Kidney (tissue), 14 donors: ENCODE measurements around the gene HSPA1A. TPM values are rescaled to one million over a fixed set of nuclear protein-coding genes. Genes with fewer than 3 reads are reported as not detected.
"Not testable (repeated sequence)": the region's sequence is repeated elsewhere in the genome, so short reads cannot be mapped to it uniquely, and the experiment has no call there.

Source experiments
- DNase-seq, 5 donors: peaks; one replicate each; pipeline ENCODE4 v3.0.0-alpha.2; 2013 to 2020
- FAIRE-seq: peaks from 2 replicates; lab custom pipeline; 2012; peaks lifted over from hg19 to GRCh38; lab: Jason Lieb, UNC
- H3K27ac ChIP-seq, 2 donors: one replicate each; pipeline ENCODE4 v1.7.0; 2013; ENCODE audit warnings: low read depth in 2 of 2, low read length in 2 of 2, inconsistent platforms in 1 of 2
- H3K27me3 ChIP-seq: one replicate; pipeline ENCODE4 v1.7.1; 2013; ENCODE audit warnings: low read length, inconsistent platforms; ENCODE audit not compliant: control insufficient read depth, insufficient read depth
- H3K36me3 ChIP-seq, 3 donors: one replicate each; pipeline versions ENCODE4 v1.7.0 to v1.7.1; 2013; ENCODE audit warnings: low read length in 3 of 3, control low read depth in 1 of 3, inconsistent platforms in 1 of 3; ENCODE audit not compliant: insufficient read depth in 3 of 3, control insufficient read depth in 2 of 3
- H3K4me1 ChIP-seq, 3 donors: one replicate each; pipeline versions ENCODE4 v1.7.0 to v1.7.1; 2013; ENCODE audit warnings: low read length in 3 of 3, inconsistent platforms in 1 of 3, low read depth in 1 of 3; ENCODE audit not compliant: control insufficient read depth in 2 of 3, insufficient read depth in 2 of 3
- H3K4me3 ChIP-seq, 3 donors: one replicate each; pipeline versions ENCODE4 v1.7.0 to v1.8.1; 2013; ENCODE audit warnings: low read length in 3 of 3, control low read depth in 1 of 3, inconsistent platforms in 1 of 3
- H3K9ac ChIP-seq, 3 donors: one replicate each; pipeline versions ENCODE4 v1.7.0 to v1.7.1; 2013; ENCODE audit warnings: low read length in 3 of 3, control low read depth in 1 of 3, inconsistent platforms in 1 of 3
- H3K9me3 ChIP-seq, 3 donors: one replicate each; pipeline versions ENCODE4 v1.7.0 to v1.7.1; 2013; ENCODE audit warnings: low read length in 3 of 3, control low read depth in 1 of 3, inconsistent platforms in 1 of 3; ENCODE audit not compliant: control insufficient read depth in 2 of 3, insufficient read depth in 1 of 3
- CTCF ChIP-seq: IDR thresholded peaks from 3 replicates; pipeline ENCODE4 v1.5.1; 2012; ENCODE audit warnings: mild to moderate bottlenecking, moderate library complexity, borderline replicate concordance; ENCODE audit not compliant: insufficient read depth; ENCODE audit errors: extremely low read depth
- intact Hi-C: fragments of 100-400 bp; cut with DNase I; formaldehyde crosslinking; loops from one replicate; pipeline ENCODE4 v1.11.1; 2022
- polyA plus RNA-seq: library from polyadenylated mRNA; stranded (reverse); fragments of 350-450 nt; fragmentation: Illumina TruSeq; extraction: RNeasy Lipid Tissue Mini Kit (QIAGEN cat#74804); gene quantifications from one replicate; pipeline ENCODE4 v1.2.3, GENCODE V29; 2014; ENCODE audit warnings: low read depth, low replicate concordance; ENCODE audit not compliant: insufficient read depth
- total RNA-seq: library from RNA; stranded (reverse); fragmentation: NEBNext Ultra II Directional; extraction: Animal tissue kit (Norgen Biotek cat#: 25700); gene quantifications from one replicate; pipeline ENCODE4 v1.2.1, GENCODE V29; 2021
- donor health status: control.
- donor health status: control.
- donor health status: control.
- donor health status: control.
- donor health status: control.
- donor health status: DM: yes; HTN: yes; CAD: no.
- donor health status: Normal renal cell carcinoma (clear cell type).

The HSPA1A gene
- total and polyA plus RNA-seq, 2 donors from 2014 or later, result 133 to 209 TPM

GRCh38 chr6:31837369-31838113 lies 22.2 kb downstream of the HSPA1A start:
- Histone ChIP-seq H3K36me3 (peaks cover 5 to 16% (median 16%) of the 10 kb centered on the region in 3 donors), H3K9ac (peak overlapping the region in 2 of 3 donors; percentile 23 to 95), H3K4me3 (peak overlapping the region; percentile 43 to 95 (median 57)), H3K27ac (peak overlapping the region in 1 of 2 donors; percentile 62), H3K9me3 (no peaks in the 10 kb centered on the region), H3K27me3 (no peaks in the 10 kb centered on the region), H3K4me1 (peaks cover 4 to 21% (median 17%) of the 10 kb centered on the region in 3 donors)
- intact Hi-C loops, result no loop called here
- peak in 1 of 5 donors; percentile 22 for DNase-seq
- no peak for TF ChIP-seq CTCF
- no peak for FAIRE-seq

- H3K9me3 ChIP-seq, H3K27me3 ChIP-seq, H3K27ac ChIP-seq, FAIRE-seq, intact Hi-C loops: not testable (repeated sequence)
- Histone ChIP-seq H3K36me3 (peaks cover 5 to 16% (median 16%) of the 10 kb centered on the region in 3 donors), H3K4me3 (peak overlapping the region in 1 of 3 donors; percentile 95), H3K4me1 (peaks cover 4 to 21% (median 17%) of the 10 kb centered on the region in 3 donors), H3K9ac (peak overlapping the region in 1 of 3 donors; percentile 95)
- peak in 1 of 5 donors; percentile 15 for DNase-seq
Observed at GRCh38 chr6:31838114-31838553, 22.8 kb downstream of the HSPA1A start.

- Histone ChIP-seq H3K4me3 (no peak overlapping the region), H3K36me3 (peaks cover 5 to 16% (median 16%) of the 10 kb centered on the region in 3 donors), H3K9ac (no peak overlapping the region), H3K27me3 (no peaks in the 10 kb centered on the region), H3K4me1 (peaks cover 4 to 21% (median 17%) of the 10 kb centered on the region in 3 donors), H3K9me3 (no peaks in the 10 kb centered on the region), H3K27ac (no peak overlapping the region)
- no peak for TF ChIP-seq CTCF
- intact Hi-C loops, result no loop called here
- DNase-seq (no peak), FAIRE-seq (no peak)
Observed at GRCh38 chr6:31838968-31839367, 23.6 kb downstream of the HSPA1A start.

- H3K36me3 ChIP-seq, result peaks cover 5 to 16% (median 16%) of the 10 kb centered on the region in 3 donors
- not testable (repeated sequence) for FAIRE-seq, H3K9me3 ChIP-seq
Observed at GRCh38 chr6:31839779-31840126, 24.4 kb downstream of the HSPA1A start.

More at GRCh38 chr6:31839779-31840126, 24.4 kb downstream of the HSPA1A start:
- H3K27me3 ChIP-seq, H3K9ac ChIP-seq, intact Hi-C loops, DNase-seq, H3K27ac ChIP-seq, H3K4me3 ChIP-seq: not testable (repeated sequence)
- peaks cover 4 to 17% (median 17%) of the 10 kb centered on the region in 3 donors for H3K4me1 ChIP-seq
